B cell (primary cell): ENCODE results near the gene TEX19. TPM values are rescaled to one million over a fixed set of nuclear protein-coding genes. Genes with fewer than 3 reads are reported as not detected.

Experiments
- ATAC-seq: fragments of 200-7000 bp; cut with Tn5 transposase; one replicate; pipeline ENCODE4 v1.10.0; 2021; ENCODE audit warnings: low read depth, mild to moderate bottlenecking, moderate number of reproducible peaks, moderate library complexity
- CTCF ChIA-PET: fragments of 350-600 bp; sonication (Branson Sonifier 250); formaldehyde crosslinking; loops from one replicate; lab custom pipeline; 2021; ENCODE audit warnings: antibody characterized with exemption, inconsistent platforms; lab: Charles Lee
- POLR2A ChIA-PET: fragments of 350-600 bp; sonication (Branson Sonifier 250); formaldehyde crosslinking; loops from one replicate; lab custom pipeline; 2021; ENCODE audit warnings: antibody characterized with exemption; lab: Charles Lee
- DNase-seq: peaks from one replicate; pipeline ENCODE4 v3.0.0; 2013
- H2AFZ ChIP-seq: 2 replicates; pipeline ENCODE4 v1.6.1; 2012; ENCODE audit warnings: mild to moderate bottlenecking, low read depth, low read length; ENCODE audit not compliant: insufficient read depth, poor library complexity, severe bottlenecking
- H3K27ac ChIP-seq, 2 donors: 1 replicate in 1 of 2; 2 replicates in 1 of 2; pipeline ENCODE4 v1.5.1; 2012 to 2013; ENCODE audit warnings: low read length in 2 of 2, mild to moderate bottlenecking in 2 of 2, moderate library complexity in 1 of 2
- H3K27me3 ChIP-seq, 4 experiments: fragments of 200-600 bp in 1 of 4; sonication (generic) in 1 of 4; replicated peaks in 1 of 4; 1 replicate in 2 of 4; 2 replicates in 2 of 4; pipeline versions ENCODE4 v1.6.1 to v1.7.0; 2013 to 2016; ENCODE audit warnings: low read length in 3 of 4, mild to moderate bottlenecking in 2 of 4, mixed read lengths in 1 of 4, moderate library complexity in 1 of 4; ENCODE audit not compliant: insufficient read depth in 4 of 4, control insufficient read depth in 3 of 4; ENCODE audit errors: control extremely low read depth in 1 of 4
- H3K36me3 ChIP-seq, 2 experiments: replicated peaks in 1 of 2; 1 replicate in 1 of 2; 2 replicates in 1 of 2; pipeline versions ENCODE4 v1.6.1 to v1.7.1; 2013; ENCODE audit warnings: low read length in 1 of 2; ENCODE audit not compliant: insufficient read depth in 2 of 2, control insufficient read depth in 1 of 2; ENCODE audit errors: control extremely low read depth in 1 of 2, extremely low read depth in 1 of 2
- H3K4me1 ChIP-seq, 2 donors: fragments of 200-600 bp in 1 of 2; sonication (generic) in 1 of 2; 1 replicate in 1 of 2; 2 replicates in 1 of 2; pipeline versions ENCODE4 v1.5.1 to v1.6.1; 2013 to 2017; ENCODE audit warnings: low read length in 2 of 2; ENCODE audit not compliant: control insufficient read depth in 2 of 2, insufficient read depth in 2 of 2
- H3K4me2 ChIP-seq: replicated peaks from 2 replicates; pipeline ENCODE3; 2012; ENCODE audit warnings: mild to moderate bottlenecking, low read depth, low read length; ENCODE audit not compliant: poor library complexity, severe bottlenecking
- H3K4me3 ChIP-seq, 5 experiments: fragments of 200-600 bp in 1 of 5; sonication (generic) in 1 of 5; 1 replicate in 3 of 5; 2 replicates in 2 of 5; pipeline versions ENCODE4 v1.5.1 to v1.7.0; 2011 to 2016; ENCODE audit warnings: low read length in 4 of 5, mild to moderate bottlenecking in 4 of 5, low read depth in 2 of 5, control low read depth in 1 of 5, moderate library complexity in 1 of 5; ENCODE audit not compliant: insufficient read depth in 1 of 5; ENCODE audit errors: control extremely low read depth in 1 of 5, extremely low read depth in 1 of 5
- H3K79me2 ChIP-seq: fragments of 200-600 bp; sonication (generic); one replicate; pipeline ENCODE4 v1.6.0; 2016; ENCODE audit warnings: low read length; ENCODE audit not compliant: control insufficient read depth, insufficient read depth
- H3K9ac ChIP-seq: fragments of 200-600 bp; sonication (generic); 2 replicates; pipeline ENCODE4 v1.6.1; 2017; ENCODE audit warnings: mild to moderate bottlenecking, low read length, moderate library complexity
- H3K9me3 ChIP-seq, 3 donors: one replicate each; pipeline versions ENCODE4 v1.6.1 to v1.7.1; 2013; ENCODE audit warnings: low read length in 2 of 3; ENCODE audit not compliant: control insufficient read depth in 2 of 3, insufficient read depth in 1 of 3; ENCODE audit errors: control extremely low read depth in 1 of 3
- H4K20me1 ChIP-seq: 2 replicates; pipeline ENCODE4 v1.6.0; 2012; ENCODE audit warnings: mild to moderate bottlenecking, low read length; ENCODE audit not compliant: insufficient read depth, control insufficient read depth, poor library complexity, severe bottlenecking
- H3K27ac Mint-ChIP-seq: one replicate; pipeline ENCODE4 v1.8.0; 2021; ENCODE audit warnings: mixed read lengths
- H3K27me3 Mint-ChIP-seq: one replicate; pipeline ENCODE4 v1.8.0; 2021; ENCODE audit warnings: mixed read lengths
- H3K4me1 Mint-ChIP-seq: one replicate; pipeline ENCODE4 v1.8.0; 2021; ENCODE audit warnings: mixed read lengths
- H3K4me3 Mint-ChIP-seq: one replicate; pipeline ENCODE4 v1.8.0; 2021; ENCODE audit warnings: mixed read lengths
- H3K9me3 Mint-ChIP-seq: one replicate; pipeline ENCODE4 v1.8.0; 2022; ENCODE audit warnings: mixed read lengths; ENCODE audit not compliant: insufficient read depth
- EZH2 ChIP-seq: IDR thresholded peaks from 2 replicates; pipeline ENCODE4 v1.6.1; 2012; ENCODE audit warnings: borderline replicate concordance, low read depth, mild to moderate bottlenecking, moderate library complexity, low read length; ENCODE audit not compliant: insufficient read depth, poor library complexity, severe bottlenecking
- WGBS: methylation state at CpG from one replicate; pipeline ENCODE4 v1.1.5; 2013; ENCODE audit warnings: missing lambda C conversion rate; ENCODE audit not compliant: insufficient coverage; 5-methylcytosine and 5-hydroxymethylcytosine counted together
- intact Hi-C: fragments of 100-400 bp; cut with micrococcal nuclease; formaldehyde crosslinking; loops from one replicate; pipeline ENCODE4 v1.10.0; 2022
- polyA plus RNA-seq: library from polyadenylated mRNA; depleted of rRNA; stranded (reverse); fragments of >200 nt; gene quantifications from 2 replicates; pipeline ENCODE4 v1.2.3, GENCODE V29; 2012
- total RNA-seq, 2 donors: library from RNA; stranded (reverse); fragments of 120-200 nt in 1 of 2; gene quantifications; 1 replicate in 1 of 2; 2 replicates in 1 of 2; pipeline versions ENCODE4 v1.2.3 to v1.2.4, GENCODE V29; 2013 to 2022
- TF ChIP-seq, protein P1 (sequence below): fragments of 200-600 bp; IDR thresholded peaks from one replicate; pipeline ENCODE4 v1.8.0; 2022; ENCODE audit warnings: antibody characterized with exemption, mild to moderate bottlenecking

Gene TEX19
- total and polyA plus RNA-seq, 2 donors (not counting 1 experiment from before 2014, with no cell fraction given) = not detected

DNA sequence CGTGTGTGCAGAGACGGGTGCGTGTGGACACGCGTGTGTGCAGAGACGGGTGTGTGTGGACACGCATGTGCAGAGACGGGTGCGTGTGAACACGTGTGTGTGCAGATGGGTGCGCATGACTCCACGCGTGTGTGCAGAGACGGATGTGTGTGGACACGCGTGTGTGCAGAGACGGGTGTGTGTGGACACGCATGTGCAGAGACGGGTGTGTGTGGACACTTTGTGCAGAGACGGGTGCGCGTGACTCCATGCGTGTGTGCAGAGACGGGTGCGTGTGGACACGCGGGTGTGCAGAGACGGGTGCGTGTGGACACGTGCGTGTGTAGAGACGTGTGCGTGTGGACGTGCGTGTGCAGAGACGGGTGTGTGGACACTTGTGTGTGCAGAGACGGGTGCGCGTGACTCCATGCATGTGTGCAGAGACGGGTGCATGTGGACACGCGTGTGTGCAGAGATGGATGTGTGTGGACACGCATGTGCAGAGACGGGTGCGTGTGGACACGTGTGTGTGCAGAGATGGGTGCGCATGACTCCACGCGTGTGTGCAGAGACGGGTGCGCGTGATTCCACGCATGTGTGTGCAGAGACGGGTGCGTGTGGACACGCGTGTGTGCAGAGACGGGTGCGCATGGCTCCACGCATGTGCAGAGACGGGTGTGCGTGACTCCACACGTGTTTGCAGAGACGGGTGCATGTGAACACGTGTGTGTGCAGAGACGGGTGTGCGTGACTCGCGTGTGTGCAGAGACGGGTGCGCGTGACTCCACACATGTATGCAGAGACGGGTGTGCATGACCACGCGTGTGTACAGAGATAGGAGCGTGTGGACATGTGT lies 40.1 kb upstream of the TEX19 start:
- CTCF ChIA-PET = interaction anchor here (4.9 kb wide), 1 partner anchor 18 kb away, joined by 68 read pairs; no protein-coding TSS in a partner anchor
- Histone ChIP-seq H3K4me3 (no peak overlapping the region), H3K4me2 (no peak overlapping the region), H3K9ac (no peak overlapping the region), H3K27ac (no peak overlapping the region), H4K20me1 (no peaks in the 10 kb centered on the region), H2AFZ (no peak overlapping the region), H3K79me2 (no peaks in the 10 kb centered on the region), H3K9me3 (peaks cover 0 to 29% (median 0%) of the 10 kb centered on the region in 3 donors), H3K27me3 (peaks cover 0 to 31% (median 12%) of the 10 kb centered on the region in 4 experiments), H3K4me1 (peaks cover 26 to 33% of the 10 kb centered on the region in 2 donors), H3K36me3 (no peaks in the 10 kb centered on the region)
- Mint-ChIP-seq H3K4me3 (no peak overlapping the region), H3K9me3 (no peaks in the 10 kb centered on the region), H3K4me1 (peaks cover 17% of the 10 kb centered on the region), H3K27ac (no peak overlapping the region), H3K27me3 (peaks cover 10% of the 10 kb centered on the region)
- DNase-seq (no peak), ATAC-seq (no peak)
- POLR2A ChIA-PET = no interaction called here
- intact Hi-C loops = no loop called here
- TF ChIP-seq, protein P1, sequence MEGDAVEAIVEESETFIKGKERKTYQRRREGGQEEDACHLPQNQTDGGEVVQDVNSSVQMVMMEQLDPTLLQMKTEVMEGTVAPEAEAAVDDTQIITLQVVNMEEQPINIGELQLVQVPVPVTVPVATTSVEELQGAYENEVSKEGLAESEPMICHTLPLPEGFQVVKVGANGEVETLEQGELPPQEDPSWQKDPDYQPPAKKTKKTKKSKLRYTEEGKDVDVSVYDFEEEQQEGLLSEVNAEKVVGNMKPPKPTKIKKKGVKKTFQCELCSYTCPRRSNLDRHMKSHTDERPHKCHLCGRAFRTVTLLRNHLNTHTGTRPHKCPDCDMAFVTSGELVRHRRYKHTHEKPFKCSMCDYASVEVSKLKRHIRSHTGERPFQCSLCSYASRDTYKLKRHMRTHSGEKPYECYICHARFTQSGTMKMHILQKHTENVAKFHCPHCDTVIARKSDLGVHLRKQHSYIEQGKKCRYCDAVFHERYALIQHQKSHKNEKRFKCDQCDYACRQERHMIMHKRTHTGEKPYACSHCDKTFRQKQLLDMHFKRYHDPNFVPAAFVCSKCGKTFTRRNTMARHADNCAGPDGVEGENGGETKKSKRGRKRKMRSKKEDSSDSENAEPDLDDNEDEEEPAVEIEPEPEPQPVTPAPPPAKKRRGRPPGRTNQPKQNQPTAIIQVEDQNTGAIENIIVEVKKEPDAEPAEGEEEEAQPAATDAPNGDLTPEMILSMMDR = no peak
- no peak for TF ChIP-seq EZH2
- 98% methylated on average over 76 of the region's 76 CpGs for WGBS

DNA sequence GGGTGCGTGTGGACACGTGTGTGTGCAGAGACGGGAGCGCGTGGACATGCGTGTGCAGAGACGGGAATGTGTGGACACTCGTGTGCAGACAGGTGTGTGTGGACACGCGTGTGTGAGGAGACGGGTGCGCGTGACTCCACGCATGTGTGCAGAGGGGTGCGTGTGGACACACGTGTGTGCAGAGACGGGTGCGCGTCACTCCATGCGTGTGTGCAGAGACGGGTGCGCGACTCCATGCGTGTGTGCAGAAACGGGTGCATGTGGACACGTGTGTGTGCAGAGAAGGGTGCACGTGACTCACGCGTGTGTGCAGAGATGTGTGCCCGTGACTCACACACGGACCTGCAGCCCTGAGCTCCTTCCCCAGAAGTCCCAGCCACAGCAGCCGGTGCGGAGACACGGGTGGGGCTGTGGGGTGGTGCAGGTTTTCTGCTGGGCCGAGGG lies 39.4 kb upstream of the TEX19 start:
- Mint-ChIP-seq H3K27ac (no peak overlapping the region), H3K9me3 (no peaks in the 10 kb centered on the region), H3K27me3 (peaks cover 6% of the 10 kb centered on the region), H3K4me3 (no peak overlapping the region), H3K4me1 (peaks cover 13% of the 10 kb centered on the region)
- ChIA-PET POLR2A (no interaction called here), CTCF (interaction anchor here (4.9 kb wide), 1 partner anchor 19 kb away, joined by 68 read pairs; no protein-coding TSS in a partner anchor)
- Histone ChIP-seq H3K79me2 (no peaks in the 10 kb centered on the region), H3K27me3 (peaks cover 0 to 25% (median 10%) of the 10 kb centered on the region in 4 experiments), H3K4me1 (peaks cover 24 to 27% of the 10 kb centered on the region in 2 donors), H3K4me2 (no peak overlapping the region), H3K9me3 (peaks cover 0 to 28% (median 0%) of the 10 kb centered on the region in 3 donors), H3K36me3 (no peaks in the 10 kb centered on the region), H3K4me3 (no peak overlapping the region), H3K27ac (no peak overlapping the region), H4K20me1 (no peaks in the 10 kb centered on the region), H2AFZ (no peak overlapping the region), H3K9ac (no peak overlapping the region)
- DNase-seq (no peak), ATAC-seq (no peak)
- intact Hi-C loops = no loop called here
- 98% methylated on average over 35 of the region's 35 CpGs for WGBS
- no peak for TF ChIP-seq EZH2
- TF ChIP-seq, protein P1 = no peak
